Umbilical cord (tissue), 2 donors: ENCODE results near the gene ROBO1. TPM values are rescaled to one million over a fixed set of nuclear protein-coding genes. Genes with fewer than 3 reads are reported as not detected.

Experiments used
- DNase-seq: peaks from one replicate; pipeline ENCODE4 v3.0.0-alpha.2; 2015; ENCODE audit warnings: low spot score
- total RNA-seq: library from RNA; depleted of rRNA; stranded (reverse); fragments of >200 nt; gene quantifications from one replicate; pipeline ENCODE4 v1.2.3, GENCODE V29; 2014; ENCODE audit warnings: low replicate concordance; ENCODE audit not compliant: insufficient read depth

ROBO1 gene
- total RNA-seq, 1 donor from 2014 or later = 27.9 TPM

- peak; percentile 3 for DNase-seq
Measured at GRCh38 chr3:79473993-79474392, 293.8 kb downstream of the ROBO1 start.

- DNase-seq = no peak
Measured at GRCh38 chr3:79467721-79468120, 300.1 kb downstream of the ROBO1 start.

GRCh38 chr3:79461129-79461792, 306.5 kb downstream of the ROBO1 start:
- no peak for DNase-seq

- no peak for DNase-seq
Measured at GRCh38 chr3:79453600-79453999, 314.2 kb downstream of the ROBO1 start.

GRCh38 chr3:79436387-79436786, 331.4 kb downstream of the ROBO1 start:
- no peak for DNase-seq

- no peak for DNase-seq
Measured at GRCh38 chr3:79427081-79427480, 340.7 kb downstream of the ROBO1 start.

- no peak for DNase-seq
Measured at GRCh38 chr3:79424811-79425210, 343.0 kb downstream of the ROBO1 start.

GRCh38 chr3:79423417-79423816, 344.4 kb downstream of the ROBO1 start:
- no peak for DNase-seq

- DNase-seq = no peak
Measured at GRCh38 chr3:79421273-79421672, 346.5 kb downstream of the ROBO1 start.

- DNase-seq = peak; percentile 80
Measured at GRCh38 chr3:79418855-79419621, 348.8 kb downstream of the ROBO1 start.

- peak; percentile 24 for DNase-seq
Measured at GRCh38 chr3:79415356-79415755, 352.4 kb downstream of the ROBO1 start.

GRCh38 chr3:79414806-79415205, 353.0 kb downstream of the ROBO1 start:
- DNase-seq = peak; percentile 94

- DNase-seq = no peak
Measured at GRCh38 chr3:79414035-79414434, 353.8 kb downstream of the ROBO1 start.

- DNase-seq = no peak
Measured at GRCh38 chr3:79412537-79412936, 355.3 kb downstream of the ROBO1 start.

GRCh38 chr3:79410617-79411016, 357.2 kb downstream of the ROBO1 start:
- peak; percentile 1 for DNase-seq

GRCh38 chr3:79410136-79410535, 357.7 kb downstream of the ROBO1 start:
- no peak for DNase-seq

GRCh38 chr3:79406175-79406574, 361.6 kb downstream of the ROBO1 start:
- no peak for DNase-seq

- no peak for DNase-seq
Measured at GRCh38 chr3:79405183-79405582, 362.6 kb downstream of the ROBO1 start.

- DNase-seq = no peak
Measured at GRCh38 chr3:79396595-79396994, 371.2 kb downstream of the ROBO1 start.

- no peak for DNase-seq
Measured at GRCh38 chr3:79392479-79392878, 375.3 kb downstream of the ROBO1 start.

GRCh38 chr3:79390352-79390751, 377.4 kb downstream of the ROBO1 start:
- DNase-seq = no peak

- no peak for DNase-seq
Measured at GRCh38 chr3:79385211-79385610, 382.6 kb downstream of the ROBO1 start.

GRCh38 chr3:79383402-79384012, 384.3 kb downstream of the ROBO1 start:
- peak; percentile 16 for DNase-seq
